HFF-Myc (cell line): ENCODE measurements around the gene PDZD8.

Experiments
- DNase-seq: peaks from one replicate; pipeline ENCODE4 v3.0.0-alpha.2; 2011; ENCODE audit warnings: low read depth; ENCODE audit errors: extremely low read depth
- H3K4me3 ChIP-seq: replicated peaks from 2 replicates; pipeline ENCODE4 v1.5.1; 2011; ENCODE audit warnings: low read depth, mild to moderate bottlenecking, control low read depth, low read length
- TF ChIP-seq, protein P1 (sequence below): IDR thresholded peaks from 2 replicates; pipeline ENCODE4 v1.5.1; 2012; ENCODE audit warnings: mild to moderate bottlenecking, low read depth, low read length, control low read depth; ENCODE audit errors: missing control alignments

PDZD8 gene

GRCh38 chr10:117242463-117242832 is 132.8 kb downstream of the PDZD8 start:
- no peak overlapping the region for H3K4me3 ChIP-seq
- DNase-seq, result no peak
- TF ChIP-seq, protein P1, sequence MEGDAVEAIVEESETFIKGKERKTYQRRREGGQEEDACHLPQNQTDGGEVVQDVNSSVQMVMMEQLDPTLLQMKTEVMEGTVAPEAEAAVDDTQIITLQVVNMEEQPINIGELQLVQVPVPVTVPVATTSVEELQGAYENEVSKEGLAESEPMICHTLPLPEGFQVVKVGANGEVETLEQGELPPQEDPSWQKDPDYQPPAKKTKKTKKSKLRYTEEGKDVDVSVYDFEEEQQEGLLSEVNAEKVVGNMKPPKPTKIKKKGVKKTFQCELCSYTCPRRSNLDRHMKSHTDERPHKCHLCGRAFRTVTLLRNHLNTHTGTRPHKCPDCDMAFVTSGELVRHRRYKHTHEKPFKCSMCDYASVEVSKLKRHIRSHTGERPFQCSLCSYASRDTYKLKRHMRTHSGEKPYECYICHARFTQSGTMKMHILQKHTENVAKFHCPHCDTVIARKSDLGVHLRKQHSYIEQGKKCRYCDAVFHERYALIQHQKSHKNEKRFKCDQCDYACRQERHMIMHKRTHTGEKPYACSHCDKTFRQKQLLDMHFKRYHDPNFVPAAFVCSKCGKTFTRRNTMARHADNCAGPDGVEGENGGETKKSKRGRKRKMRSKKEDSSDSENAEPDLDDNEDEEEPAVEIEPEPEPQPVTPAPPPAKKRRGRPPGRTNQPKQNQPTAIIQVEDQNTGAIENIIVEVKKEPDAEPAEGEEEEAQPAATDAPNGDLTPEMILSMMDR, result no peak

DNA sequence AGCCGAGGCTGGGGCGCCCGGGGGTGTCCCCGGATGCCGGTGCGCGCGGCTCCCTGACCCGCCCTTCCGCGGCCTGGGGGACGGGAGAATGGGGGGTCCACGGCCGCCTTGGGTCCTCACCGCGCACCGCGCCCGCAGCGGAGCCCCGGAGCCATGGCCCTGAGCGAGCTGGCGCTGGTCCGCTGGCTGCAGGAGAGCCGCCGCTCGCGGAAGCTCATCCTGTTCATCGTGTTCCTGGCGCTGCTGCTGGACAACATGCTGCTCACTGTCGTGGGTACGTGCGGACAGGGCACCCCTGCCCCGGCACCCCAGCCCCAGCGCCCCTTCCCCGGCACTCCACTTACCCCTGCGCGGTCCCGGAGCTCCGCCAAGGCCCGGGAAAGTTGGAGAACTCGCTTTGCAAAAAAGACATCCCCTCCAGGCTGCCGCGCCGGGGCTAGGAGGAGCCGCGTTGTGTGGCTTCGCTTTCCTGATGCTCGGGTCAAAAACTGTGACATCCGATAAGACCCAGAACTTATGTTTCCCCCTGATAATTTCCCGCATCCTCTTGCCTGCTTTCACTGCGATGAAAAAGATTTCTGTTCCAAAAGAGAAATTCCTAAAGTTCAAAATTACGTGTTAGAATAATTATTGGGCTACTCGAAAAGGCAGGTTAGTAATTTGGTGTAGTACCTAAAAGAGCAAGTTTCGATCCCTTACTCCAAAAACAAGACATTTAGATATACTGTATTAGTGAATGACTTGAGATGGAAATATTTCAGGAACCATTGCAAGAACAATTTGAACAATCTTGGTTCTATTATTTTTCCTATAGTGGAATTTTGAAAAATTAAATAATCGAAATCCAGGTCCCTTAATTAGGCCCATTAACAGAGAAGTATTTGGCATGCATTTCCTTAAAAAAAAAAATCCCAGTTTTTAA is 133.4 kb downstream of the PDZD8 start:
- H3K4me3 ChIP-seq, result peak overlapping the region; percentile 20; the same call in 1 of the 2 replicates
- no peak for DNase-seq
- TF ChIP-seq, protein P1, result no peak

DNA sequence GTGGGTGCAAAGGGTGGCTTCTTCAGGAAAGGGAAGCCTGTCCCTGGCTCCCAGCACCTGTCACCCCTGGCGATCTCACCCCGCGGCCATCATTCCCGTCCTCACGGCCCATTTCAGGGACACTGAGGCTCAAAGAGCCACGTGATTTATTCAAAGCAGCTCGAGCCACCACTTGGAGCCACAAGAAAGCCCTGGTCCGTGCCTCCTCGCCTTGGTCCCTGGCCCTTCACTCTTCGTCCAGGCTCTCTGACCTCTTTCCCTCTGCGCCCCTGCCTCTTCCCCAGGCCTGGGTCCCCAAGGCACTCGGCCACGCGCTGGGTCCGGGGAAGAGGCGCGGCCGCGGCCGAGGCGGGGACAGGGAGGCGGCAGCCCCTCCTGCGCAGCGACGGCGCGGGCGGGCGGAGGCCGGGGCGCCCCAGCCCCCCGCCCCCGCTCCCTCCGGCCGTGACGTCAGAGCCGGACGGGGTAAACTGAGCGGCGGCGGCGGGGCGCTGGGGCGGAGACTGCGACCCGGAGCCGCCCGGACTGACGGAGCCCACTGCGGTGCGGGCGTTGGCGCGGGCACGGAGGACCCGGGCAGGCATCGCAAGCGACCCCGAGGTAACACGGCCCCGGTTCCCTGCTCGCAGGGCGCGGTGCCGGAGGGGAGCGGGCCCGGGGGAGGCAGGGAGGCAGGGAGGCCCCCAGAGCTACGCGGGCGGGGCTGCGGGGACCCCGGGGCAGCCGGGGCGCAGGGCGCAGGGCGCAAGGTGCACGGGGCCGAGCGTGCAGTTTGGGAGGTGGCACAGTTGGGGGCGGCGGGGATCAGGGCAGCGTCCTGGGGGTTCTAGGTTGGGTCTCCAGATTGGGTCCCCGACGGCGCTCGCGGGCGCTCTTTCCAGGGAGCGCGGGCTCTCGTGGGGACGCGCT is 134.4 kb downstream of the PDZD8 start, which contains the start of gene SLC18A2:
SLC18A2 (plus strand) TSS at position 494 of the 909 bp plus-strand sequence. CDS start 580 bp downstream, outside the sequence.
- H3K4me3 ChIP-seq, result peak within 1 kb of the TSS; percentile 20
- TF ChIP-seq, protein P1, result no peak
- DNase-seq, result no peak

- TF ChIP-seq, protein P1, result no peak
- DNase-seq, result no peak
- H3K4me3 ChIP-seq, result no peak overlapping the region
Measured at GRCh38 chr10:117239721-117240620, 135.3 kb downstream of the PDZD8 start.

DNA sequence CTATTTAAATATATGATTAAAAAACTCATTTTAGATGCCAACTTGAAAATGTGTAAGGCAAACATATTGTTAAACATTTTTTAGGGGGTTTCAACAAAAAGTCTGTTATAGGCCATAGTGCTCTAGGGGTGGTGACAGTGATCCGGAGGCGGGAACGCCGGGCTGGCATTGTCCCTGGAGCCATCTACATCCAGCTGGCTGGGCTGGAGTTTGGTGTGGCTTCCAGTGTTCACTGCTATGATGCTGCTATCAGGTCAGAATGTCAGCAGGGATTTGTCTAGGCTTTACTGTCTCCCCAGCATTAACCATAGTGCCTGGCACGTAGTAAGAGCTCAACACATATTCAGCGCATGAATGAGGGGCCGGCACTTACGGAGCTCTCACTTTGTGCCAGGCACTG is 136.2 kb downstream of the PDZD8 start:
- TF ChIP-seq, protein P1, result no peak
- no peak overlapping the region for H3K4me3 ChIP-seq
- DNase-seq, result no peak
